Loucy (cell line): ENCODE measurements around the gene ABLIM2.

Experiments
- CTCF ChIP-seq: fragments of 200-600 bp; sonication (generic); conservative IDR thresholded peaks from 2 replicates; pipeline ENCODE4 v1.5.1; 2014; ENCODE audit warnings: mild to moderate bottlenecking, antibody characterized with exemption, low read length
- EZH2phosphoT487 ChIP-seq: fragments of 200-600 bp; IDR thresholded peaks from 2 replicates; pipeline ENCODE4 v1.6.1; 2018; ENCODE audit warnings: antibody characterized with exemption, mild to moderate bottlenecking, moderate library complexity, borderline replicate concordance

- TF ChIP-seq CTCF (no peak), EZH2phosphoT487 (no peak)
These were observed 15.1 kb upstream of the ABLIM2 start for GRCh38 chr4:8173492-8174242.
